ENCODE results near the gene LRRC75B. TPM values are rescaled to one million over a fixed set of nuclear protein-coding genes. Genes with fewer than 3 reads are reported as not detected.

The LRRC75B gene
- total and polyA plus RNA-seq, 2 of the 8 experiments (the other 6 are each of a cell fraction or from before 2014, with no cell fraction given), result 12.2 to 26.6 TPM

DNA sequence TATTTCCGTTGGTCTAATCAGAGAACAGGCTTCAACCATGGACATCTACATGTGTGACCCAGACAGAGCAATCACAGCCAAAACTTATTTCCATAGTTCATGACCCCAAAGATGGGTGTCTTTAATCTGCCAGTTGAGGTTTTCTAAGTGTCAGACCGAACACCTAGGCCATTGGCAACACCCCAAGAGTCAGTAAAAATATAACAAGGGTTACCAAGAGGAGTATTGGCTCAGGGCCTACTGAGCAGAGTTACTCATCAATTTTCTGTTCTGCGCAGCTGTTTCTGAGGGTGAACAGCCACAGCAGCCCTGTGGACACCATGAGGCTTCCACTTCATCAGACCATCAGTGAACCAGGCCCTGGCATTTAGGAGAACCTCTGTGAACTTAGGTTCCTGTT, 56.8 kb downstream of the LRRC75B start:
- no peaks in the 10 kb centered on the region; a peak in 1 of 7 replicates for H3K27me3 ChIP-seq (replicated peaks in 1 of 4; ENCODE audit: control insufficient read depth in 3 of 4, extremely low read depth in 1 of 4, insufficient read depth in 3 of 4, low read length in 3 of 4)
- ChIA-PET CTCF (ENCODE audit: partially characterized antibody) (interaction anchor here (0.5 to 1.4 kb wide), 4 partner anchors 9 to 133 kb away, joined by 3 read pairs; no protein-coding TSS in a partner anchor), POLR2A (ENCODE audit: partially characterized antibody) (interaction anchor here (2.2 kb wide), 1 partner anchor 19 kb away, joined by 6 read pairs; the partner anchor contains the start of genes GUCD1 and SNRPD3)
- no peak overlapping the region for H2BK5ac ChIP-seq (ENCODE audit: low read depth, low read length)
- H4K8ac ChIP-seq (ENCODE audit: extremely low read depth, insufficient read depth, low read length), result no peak overlapping the region
- H3K36me3 ChIP-seq (ENCODE audit: control insufficient read depth in 2 of 4, insufficient read depth in 4 of 4, low read length in 3 of 4), result peaks cover 0 to 12% (median 3%) of the 10 kb centered on the region in 4 experiments; a peak in 4 of 8 replicates
- H3K23ac ChIP-seq (ENCODE audit: insufficient read length), result no peak overlapping the region
- no peak overlapping the region for H4K91ac ChIP-seq (replicated peaks; ENCODE audit: insufficient read length, low read length)
- DNase-seq (ENCODE audit: low read depth in 1 of 2, low spot score in 2 of 2) (no peak), FAIRE-seq (no peak)
- no peaks in the 10 kb centered on the region for H3K4me1 ChIP-seq (replicated peaks in 1 of 4; ENCODE audit: control insufficient read depth in 3 of 4, insufficient read depth in 4 of 4, low read length in 3 of 4)
- H3K18ac ChIP-seq (ENCODE audit: extremely low read depth, low read length), result no peak overlapping the region
- H3K23me2 ChIP-seq (ENCODE audit: low read depth, low read length), result no peaks in the 10 kb centered on the region
- H3K79me2 ChIP-seq (ENCODE audit: control insufficient read depth in 1 of 2, insufficient read depth in 2 of 2, low read length in 2 of 2), result no peaks in the 10 kb centered on the region
- no peak overlapping the region for H4K5ac ChIP-seq (ENCODE audit: insufficient read length, low read depth, low read length)
- no peak overlapping the region for H2AFZ ChIP-seq (ENCODE audit: low read length)
- H3K4me3 ChIP-seq (ENCODE audit: extremely low read depth in 1 of 4, insufficient read depth in 2 of 4, low read depth in 3 of 4, low read length in 4 of 4), result no peak overlapping the region
- no peaks in the 10 kb centered on the region for H3K9me3 ChIP-seq (ENCODE audit: insufficient read depth in 2 of 2, low read depth in 1 of 2, low read length in 1 of 2)
- H3K27ac ChIP-seq (ENCODE audit: low read depth, low read length), result no peak overlapping the region
- WGBS, 2 experiments (ENCODE audit: extremely low coverage in 1 of 2, insufficient coverage in 1 of 2, insufficient read length in 1 of 2, insufficient replicate concordance in 2 of 2, low coverage in 1 of 2, low lambda C conversion rate in 2 of 2, missing lambda C conversion rate in 1 of 2), result 70% methylated on average over 3 of the region's 3 CpGs; no CpG with 5 or more reads in 1 of the 2 experiments
- no peak overlapping the region for H2AK5ac ChIP-seq (ENCODE audit: low read depth, low read length)
- no peak overlapping the region for H3K9ac ChIP-seq (replicated peaks in 1 of 4; ENCODE audit: extremely low read depth in 1 of 4, low read depth in 3 of 4, low read length in 3 of 4)
- no peak overlapping the region for H3K56ac ChIP-seq (replicated peaks; ENCODE audit: insufficient read length, low read depth, low read length)
- H3K14ac ChIP-seq (ENCODE audit: insufficient read length), result no peak overlapping the region
- peaks cover 0 to 1% of the 10 kb centered on the region in 2 experiments for H4K20me1 ChIP-seq (replicated peaks in 1 of 2; ENCODE audit: control insufficient read depth in 1 of 2, insufficient read depth in 2 of 2, low read length in 2 of 2)
- H2BK12ac ChIP-seq (ENCODE audit: low read depth, low read length), result no peak overlapping the region
- no peak overlapping the region for H3K4ac ChIP-seq (replicated peaks; ENCODE audit: insufficient read length, low read depth, low read length)
- no peak overlapping the region for H2BK15ac ChIP-seq (ENCODE audit: low read length)
- no peaks in the 10 kb centered on the region for H3K79me1 ChIP-seq (ENCODE audit: low read depth, low read length)
- H2BK120ac ChIP-seq (replicated peaks; ENCODE audit: low read depth, low read length), result no peak overlapping the region
- H2BK20ac ChIP-seq (ENCODE audit: low read length), result no peak overlapping the region
- no peak overlapping the region for H3K4me2 ChIP-seq (ENCODE audit: insufficient read depth in 1 of 2, low read depth in 2 of 2, low read length in 2 of 2)
- TF ChIP-seq SP4 (IDR thresholded peaks at IDR 0.05; ENCODE audit: low read length), result no peak
- no peak for TF ChIP-seq RXRA (IDR thresholded peaks at IDR 0.05; ENCODE audit: insufficient read depth, low read depth, low read length)
- no peak for TF ChIP-seq TEAD4 (IDR thresholded peaks at IDR 0.05; ENCODE audit: low read depth, low read length)
- TF ChIP-seq CEBPB (IDR thresholded peaks at IDR 0.05; ENCODE audit: low read depth, low read length), result no peak
- TF ChIP-seq HDAC6 (IDR thresholded peaks at IDR 0.05; ENCODE audit: low read depth, low read length), result no peak
- no peak for TF ChIP-seq TAF7 (optimal IDR thresholded peaks at IDR 0.05; ENCODE audit: borderline replicate concordance, low read depth, low read length)
- no peak for TF ChIP-seq TAF1 (IDR thresholded peaks at IDR 0.05; ENCODE audit: low read depth, low read length)
- TF ChIP-seq BACH1 (IDR thresholded peaks at IDR 0.05; ENCODE audit: low read length), result no peak
- TF ChIP-seq, protein P1, sequence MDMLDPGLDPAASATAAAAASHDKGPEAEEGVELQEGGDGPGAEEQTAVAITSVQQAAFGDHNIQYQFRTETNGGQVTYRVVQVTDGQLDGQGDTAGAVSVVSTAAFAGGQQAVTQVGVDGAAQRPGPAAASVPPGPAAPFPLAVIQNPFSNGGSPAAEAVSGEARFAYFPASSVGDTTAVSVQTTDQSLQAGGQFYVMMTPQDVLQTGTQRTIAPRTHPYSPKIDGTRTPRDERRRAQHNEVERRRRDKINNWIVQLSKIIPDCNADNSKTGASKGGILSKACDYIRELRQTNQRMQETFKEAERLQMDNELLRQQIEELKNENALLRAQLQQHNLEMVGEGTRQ (IDR thresholded peaks at IDR 0.05; ENCODE audit: low read length), result no peak
- TF ChIP-seq JUND (IDR thresholded peaks at IDR 0.05; ENCODE audit: low read length), result no peak
- TF ChIP-seq POU5F1 (IDR thresholded peaks at IDR 0.05; ENCODE audit: low read depth, low read length), result no peak
- TF ChIP-seq, protein P2, sequence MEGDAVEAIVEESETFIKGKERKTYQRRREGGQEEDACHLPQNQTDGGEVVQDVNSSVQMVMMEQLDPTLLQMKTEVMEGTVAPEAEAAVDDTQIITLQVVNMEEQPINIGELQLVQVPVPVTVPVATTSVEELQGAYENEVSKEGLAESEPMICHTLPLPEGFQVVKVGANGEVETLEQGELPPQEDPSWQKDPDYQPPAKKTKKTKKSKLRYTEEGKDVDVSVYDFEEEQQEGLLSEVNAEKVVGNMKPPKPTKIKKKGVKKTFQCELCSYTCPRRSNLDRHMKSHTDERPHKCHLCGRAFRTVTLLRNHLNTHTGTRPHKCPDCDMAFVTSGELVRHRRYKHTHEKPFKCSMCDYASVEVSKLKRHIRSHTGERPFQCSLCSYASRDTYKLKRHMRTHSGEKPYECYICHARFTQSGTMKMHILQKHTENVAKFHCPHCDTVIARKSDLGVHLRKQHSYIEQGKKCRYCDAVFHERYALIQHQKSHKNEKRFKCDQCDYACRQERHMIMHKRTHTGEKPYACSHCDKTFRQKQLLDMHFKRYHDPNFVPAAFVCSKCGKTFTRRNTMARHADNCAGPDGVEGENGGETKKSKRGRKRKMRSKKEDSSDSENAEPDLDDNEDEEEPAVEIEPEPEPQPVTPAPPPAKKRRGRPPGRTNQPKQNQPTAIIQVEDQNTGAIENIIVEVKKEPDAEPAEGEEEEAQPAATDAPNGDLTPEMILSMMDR (IDR thresholded peaks at IDR 0.05; ENCODE audit: control extremely low read depth in 1 of 3, insufficient read depth in 1 of 3, low read depth in 1 of 3, low read length in 3 of 3), result no peak
